ENCODE data around the gene PGM1.

DNA sequence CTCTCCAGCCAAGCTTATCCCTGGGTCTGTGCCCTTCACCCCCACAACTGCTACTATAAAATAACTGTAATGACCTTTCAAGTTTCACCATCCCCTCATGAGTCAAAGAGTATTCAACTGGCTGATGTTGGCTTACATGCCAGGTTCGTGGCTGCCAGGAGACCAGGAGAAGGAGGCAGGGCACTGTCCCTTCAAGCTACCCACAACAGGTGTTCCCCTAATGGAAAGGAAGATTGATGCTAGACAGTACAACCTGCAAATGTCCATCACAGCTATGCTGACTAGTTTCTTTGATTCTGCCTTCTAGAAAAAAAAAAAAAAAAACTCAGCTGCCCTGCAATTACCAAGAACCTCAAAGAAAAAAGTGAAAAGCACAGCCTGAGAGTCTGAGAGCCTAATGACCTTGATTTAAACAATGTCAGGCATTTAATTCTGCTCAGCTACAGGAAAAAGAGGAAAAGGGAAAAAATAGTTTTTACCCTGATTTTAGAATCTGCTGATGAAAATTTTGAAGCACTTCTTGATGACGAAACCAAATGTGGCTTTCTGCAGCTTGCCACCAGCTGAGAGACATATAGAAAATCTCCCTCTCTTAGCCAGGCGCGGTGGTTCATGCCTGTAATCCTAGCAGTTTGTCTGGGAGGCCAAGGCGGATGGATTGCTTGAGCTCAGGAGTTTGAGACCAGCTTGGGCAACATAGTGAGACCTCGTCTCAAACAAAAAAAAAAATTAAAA, 97.9 kb downstream of the PGM1 start:
- TF ChIP-seq, protein P1, sequence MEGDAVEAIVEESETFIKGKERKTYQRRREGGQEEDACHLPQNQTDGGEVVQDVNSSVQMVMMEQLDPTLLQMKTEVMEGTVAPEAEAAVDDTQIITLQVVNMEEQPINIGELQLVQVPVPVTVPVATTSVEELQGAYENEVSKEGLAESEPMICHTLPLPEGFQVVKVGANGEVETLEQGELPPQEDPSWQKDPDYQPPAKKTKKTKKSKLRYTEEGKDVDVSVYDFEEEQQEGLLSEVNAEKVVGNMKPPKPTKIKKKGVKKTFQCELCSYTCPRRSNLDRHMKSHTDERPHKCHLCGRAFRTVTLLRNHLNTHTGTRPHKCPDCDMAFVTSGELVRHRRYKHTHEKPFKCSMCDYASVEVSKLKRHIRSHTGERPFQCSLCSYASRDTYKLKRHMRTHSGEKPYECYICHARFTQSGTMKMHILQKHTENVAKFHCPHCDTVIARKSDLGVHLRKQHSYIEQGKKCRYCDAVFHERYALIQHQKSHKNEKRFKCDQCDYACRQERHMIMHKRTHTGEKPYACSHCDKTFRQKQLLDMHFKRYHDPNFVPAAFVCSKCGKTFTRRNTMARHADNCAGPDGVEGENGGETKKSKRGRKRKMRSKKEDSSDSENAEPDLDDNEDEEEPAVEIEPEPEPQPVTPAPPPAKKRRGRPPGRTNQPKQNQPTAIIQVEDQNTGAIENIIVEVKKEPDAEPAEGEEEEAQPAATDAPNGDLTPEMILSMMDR (IDR thresholded peaks at IDR 0.05): no peak
- TF ChIP-seq EP300 (IDR thresholded peaks at IDR 0.05) (no peak), POLR2A (IDR thresholded peaks at IDR 0.05) (no peak)

Data from stomach (tissue), 4 donors.